GM19351 (cell line): ENCODE measurements around the gene AGT.
"Not testable (repeated sequence)": the region's sequence is repeated elsewhere in the genome, so short reads cannot be mapped to it uniquely, and the experiment has no call there.

Experiments used
- ATAC-seq: cut with Tn5 transposase; IDR thresholded peaks from one replicate; pipeline ENCODE4 v1.9.1; 2021; ENCODE audit warnings: mild to moderate bottlenecking, moderate library complexity; ENCODE audit not compliant: unreplicated experiment

AGT gene

DNA sequence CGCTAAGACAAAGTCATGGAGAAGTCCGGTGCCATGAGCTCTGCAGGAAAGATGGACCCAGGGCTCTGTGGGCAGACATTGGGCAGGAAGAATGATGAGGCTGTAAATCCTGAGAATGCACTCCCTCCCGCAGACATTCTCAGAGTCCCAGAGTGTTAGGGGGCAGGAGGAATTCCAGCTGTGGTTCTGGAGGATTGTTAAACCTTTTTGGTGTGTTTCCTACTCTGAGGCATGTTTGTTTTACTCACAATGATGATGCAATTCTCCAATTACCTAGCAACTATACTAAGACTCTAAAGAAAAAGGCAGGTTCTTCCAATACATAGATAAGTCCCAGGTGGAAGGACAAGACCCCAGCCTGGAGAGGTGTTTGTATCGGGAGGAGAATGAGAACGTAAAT lies 30.5 kb upstream of the AGT start:
- ATAC-seq: no peak

DNA sequence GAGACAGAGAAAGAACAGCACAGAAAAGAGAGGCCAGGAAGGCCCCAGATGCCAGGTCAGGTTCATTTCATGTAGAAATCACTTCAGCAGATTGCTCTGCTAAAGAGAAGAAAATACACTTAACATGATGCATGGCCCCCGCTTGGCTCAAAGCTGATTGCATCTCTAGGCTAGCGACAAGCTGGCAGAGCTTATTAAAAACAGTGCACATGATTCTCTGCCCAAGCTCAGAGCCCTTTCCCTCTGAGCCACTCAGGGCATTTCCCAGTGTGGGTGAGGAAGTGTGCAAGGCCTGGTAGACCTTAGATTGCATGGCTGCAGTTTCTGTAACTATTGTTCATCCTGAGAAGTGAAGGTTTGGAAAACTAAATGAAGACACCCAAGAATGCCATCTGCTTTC lies 30.0 kb upstream of the AGT start:
- ATAC-seq: no peak

DNA sequence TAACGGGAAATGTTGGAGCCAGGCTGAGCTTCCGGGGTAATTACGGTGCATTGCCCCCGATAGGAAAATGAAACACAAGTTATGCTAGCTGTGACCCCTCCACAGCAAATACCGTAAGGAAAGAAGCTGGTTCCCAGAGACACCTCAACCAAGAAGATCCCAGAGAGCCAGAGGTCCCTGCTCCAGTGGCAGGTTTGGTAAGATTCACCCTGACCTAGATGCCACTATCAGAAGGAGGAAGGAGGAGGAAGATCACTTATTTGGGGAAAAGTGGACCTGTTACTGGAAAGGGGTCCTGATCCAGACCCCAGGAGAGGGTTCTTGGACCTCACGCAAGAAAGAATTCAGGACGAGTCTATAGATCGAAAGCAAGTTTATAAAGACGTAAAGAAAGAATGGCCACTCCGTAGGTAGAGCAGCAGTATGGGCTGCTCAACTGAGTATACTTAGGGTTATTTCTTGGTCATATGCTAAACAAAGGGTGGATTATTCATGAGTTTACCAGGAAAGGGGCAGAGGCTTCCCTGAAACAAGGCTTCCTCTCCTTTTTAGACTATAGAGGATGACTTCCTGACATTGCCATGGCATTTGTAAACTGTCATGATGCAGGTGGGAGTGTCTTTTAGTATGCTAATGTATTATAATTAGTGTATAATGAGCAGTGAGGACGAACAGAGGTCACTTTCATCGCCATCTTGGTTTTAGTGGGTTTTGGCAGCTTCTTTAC lies 25.8 kb upstream of the AGT start:
- no peak for ATAC-seq

DNA sequence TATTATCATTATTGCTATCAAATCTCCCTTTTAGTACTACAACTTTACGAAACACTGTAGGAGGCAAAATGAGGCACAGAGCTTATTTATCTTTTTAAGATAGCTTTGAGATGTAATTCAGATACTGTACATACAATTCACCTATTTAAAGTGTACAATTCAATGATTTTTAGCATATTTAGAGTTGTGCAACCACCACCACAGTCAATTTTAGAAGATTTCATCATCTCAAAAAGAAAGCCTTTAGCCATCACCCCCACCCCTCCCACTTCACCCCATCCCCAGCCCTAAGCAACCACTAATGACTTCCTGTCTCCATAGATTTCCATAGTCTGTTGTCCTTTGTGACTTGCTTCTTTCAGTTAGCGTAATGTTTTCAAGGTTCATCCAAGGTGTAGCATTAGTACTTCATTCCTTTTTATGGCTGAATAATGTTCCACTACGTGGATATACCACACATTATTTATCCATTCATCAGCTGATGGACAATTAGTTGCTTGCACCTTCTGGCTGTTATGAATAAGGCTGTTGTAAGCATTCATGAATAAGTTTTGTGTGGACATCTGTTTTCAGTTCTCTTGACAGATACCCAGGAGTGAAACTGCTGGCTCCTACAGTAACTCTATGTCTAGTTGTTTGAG lies 23.8 kb upstream of the AGT start:
- ATAC-seq: no peak

DNA sequence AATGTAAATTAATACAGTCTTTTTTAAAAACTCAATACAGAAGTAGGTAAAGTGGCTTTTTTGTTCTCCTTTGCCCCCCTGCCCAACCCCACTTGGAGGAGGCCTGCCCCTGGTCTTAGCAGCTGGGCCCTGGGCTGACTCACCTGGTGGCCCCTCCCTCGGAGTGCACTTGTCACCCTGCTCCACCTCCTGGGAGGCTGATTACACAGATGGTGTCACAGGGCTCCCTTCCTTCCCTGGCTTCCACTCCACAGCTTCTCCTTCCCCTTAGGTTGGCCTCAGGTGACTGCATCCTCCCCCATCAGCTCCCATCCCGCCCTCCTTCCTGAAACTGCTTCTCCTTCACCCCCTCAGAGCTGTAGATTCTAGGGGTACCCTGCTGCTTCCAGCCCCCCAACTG lies 21.5 kb upstream of the AGT start:
- no peak for ATAC-seq

DNA sequence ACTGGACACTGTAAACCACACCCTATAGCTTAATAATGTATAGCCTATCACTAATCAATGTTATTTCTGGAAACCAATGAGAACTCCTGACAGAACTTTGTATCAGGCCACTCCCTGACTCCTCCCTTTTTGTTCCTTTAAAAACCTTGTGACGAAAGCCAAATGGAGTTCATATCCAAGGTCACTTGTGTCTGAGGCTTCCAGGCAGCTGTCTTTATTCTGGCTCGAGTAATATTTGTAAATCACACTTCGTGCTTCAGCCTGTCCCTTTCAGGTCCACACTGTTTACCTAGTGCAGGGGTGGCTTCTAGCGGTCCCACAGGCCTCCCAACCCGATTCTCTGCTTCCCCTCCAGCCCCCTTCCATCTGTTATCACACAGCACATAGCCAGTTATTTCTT lies 17.1 kb upstream of the AGT start:
- no peak for ATAC-seq

DNA sequence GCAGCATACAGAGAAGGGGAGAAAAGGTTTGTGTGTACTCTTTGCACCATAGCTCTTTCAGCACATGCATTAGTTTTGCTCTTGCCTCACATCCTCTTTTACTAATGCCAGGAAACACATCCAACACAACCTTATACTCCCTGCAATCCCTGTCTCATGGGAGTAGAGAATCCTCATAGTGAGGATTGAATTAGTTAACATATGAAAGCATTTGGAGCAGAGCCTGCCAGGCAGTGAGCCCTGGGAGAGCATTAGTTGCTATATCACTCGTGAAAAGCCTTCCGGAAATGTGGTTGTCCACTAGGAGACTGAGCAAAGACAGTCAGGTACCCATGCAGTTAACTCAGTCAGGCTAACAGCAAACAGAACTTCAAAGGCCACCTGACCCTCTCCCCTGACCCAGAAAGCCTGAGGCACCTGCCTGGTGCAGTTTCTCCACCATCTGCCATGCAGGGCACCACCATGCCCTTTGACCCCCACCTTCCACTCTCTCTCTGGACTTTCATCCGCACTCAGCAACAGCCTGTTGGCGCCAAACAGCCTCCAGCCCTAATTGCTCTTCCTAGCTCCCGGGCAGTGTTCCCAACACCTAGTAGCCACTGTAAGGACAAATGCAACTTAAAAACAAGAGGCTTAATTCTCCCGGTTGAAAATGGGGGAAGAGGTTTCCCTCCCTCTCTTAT lies 14.9 kb upstream of the AGT start:
- no peak for ATAC-seq

DNA sequence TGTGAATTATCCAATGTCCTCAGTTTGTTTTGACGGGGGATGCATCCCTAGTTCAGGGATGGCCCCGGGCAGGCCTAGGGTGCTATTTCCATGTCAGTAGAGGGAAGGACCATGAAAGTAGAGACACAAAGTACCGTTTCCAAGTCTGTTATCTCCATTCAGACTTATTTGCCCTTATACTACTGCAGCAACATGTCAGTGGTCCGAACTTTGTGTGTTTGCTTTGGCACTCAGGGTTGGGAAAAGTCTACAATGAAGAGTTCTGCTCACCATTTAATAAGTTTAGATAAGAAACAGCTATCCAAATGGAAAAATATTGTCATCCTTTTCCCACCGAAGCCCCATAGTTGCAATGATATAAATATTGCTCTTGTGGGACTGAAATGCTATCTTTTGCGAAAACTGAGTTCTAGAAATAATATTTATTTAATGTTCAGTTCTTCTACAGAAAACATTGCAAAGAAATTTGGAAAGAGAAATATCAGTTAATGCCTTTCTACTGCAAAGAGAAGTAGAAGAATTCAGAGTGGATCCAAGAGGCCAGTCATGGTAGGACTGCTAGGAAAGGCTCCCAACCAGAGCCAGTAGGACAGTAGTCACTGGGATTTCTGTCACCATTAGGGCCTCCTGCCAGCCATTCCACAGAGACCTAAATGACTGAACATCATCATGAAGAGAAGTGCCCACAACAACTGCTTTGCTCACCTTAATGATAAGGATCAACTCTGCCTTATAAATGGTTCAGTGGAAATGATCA lies 11.5 kb upstream of the AGT start:
- ATAC-seq: no peak

DNA sequence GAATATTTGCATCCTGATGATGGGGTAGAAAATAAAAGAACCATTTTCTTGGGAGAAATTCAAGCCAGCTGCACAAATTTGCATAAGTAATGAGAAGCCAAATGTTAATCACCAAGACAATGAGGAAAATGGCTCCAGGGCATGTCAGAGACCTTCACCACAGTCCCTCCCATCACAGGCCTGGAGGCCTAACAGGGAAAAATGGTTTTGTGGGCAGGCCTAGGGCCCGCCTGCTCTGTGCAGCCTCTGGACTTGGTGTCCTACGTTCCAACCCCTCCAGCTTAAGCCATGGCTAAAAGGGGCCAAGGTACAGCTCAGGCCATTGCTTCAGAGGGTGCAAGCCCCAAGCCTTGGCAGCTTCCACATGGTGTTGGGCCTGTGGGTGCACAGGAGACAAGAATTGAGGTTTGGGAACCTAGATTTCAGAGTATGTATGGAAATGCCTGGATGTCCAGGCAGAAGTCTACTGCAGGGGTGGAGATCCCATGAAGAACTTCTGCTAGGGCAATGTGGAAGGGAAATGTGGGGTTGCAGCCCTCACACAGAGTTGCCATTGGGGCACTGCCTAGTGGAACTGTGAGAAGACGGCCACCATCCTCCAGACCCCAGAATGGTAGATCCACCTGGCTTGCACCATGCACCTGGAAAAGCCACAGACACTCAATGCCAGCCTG lies 8.1 kb upstream of the AGT start:
- ATAC-seq: not testable (repeated sequence)

DNA sequence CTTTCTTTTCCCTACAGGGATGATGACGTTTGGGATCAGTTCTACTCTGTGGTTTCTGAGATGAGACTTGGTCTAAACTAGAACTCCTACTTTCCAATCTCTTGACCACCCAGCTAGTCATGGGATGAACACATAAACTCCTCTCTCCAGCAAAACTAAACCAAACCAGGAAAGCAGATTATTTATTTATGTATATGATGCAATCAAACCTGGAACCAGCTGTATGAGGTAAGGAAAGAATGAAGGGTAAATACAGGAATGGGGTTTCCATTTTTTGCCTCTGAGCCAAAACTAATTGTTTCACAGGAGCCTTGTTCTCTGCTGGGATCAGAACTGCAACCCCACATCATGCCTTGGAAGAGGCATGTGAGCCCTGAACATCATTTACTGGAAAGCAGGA lies 3.3 kb upstream of the AGT start:
- ATAC-seq: no peak

DNA sequence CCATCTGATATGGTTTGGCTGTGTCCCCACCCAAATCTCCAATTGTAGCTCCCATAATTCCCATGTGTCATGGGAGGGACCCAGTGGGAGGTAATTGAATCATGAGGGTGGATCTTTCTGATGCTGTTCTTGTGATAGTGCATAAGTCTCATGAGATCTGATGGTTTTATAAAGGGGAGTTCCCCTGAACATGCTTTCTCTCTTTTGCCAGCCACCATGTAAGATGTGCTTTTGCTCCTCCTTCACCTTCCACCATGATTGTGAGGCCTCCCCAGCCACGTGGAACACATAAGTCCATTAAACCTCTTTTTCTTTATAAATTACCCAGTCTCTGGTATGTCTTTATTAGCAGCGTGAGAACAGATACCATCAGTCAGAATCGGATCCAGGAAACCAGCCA lies 2.5 kb upstream of the AGT start:
- ATAC-seq: not testable (repeated sequence)

DNA sequence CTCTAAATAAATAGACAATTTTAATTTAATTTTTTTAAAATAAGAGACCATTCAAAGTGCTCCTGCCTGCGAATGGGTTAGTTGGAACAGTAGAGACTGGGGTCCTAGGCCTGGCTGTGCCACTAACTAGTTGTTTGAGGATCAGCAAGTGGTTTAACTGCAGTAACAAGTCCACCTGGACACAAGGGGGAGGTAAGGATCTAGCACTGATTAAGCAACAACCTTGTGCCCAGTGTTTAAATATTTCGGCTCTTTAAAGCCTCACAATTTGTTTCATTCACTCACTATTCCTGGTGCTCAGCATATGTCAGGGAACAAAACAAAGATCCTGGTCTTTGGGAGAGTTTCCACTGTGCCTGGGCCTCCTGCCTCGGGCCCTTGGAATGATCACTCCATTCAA lies 1.6 kb upstream of the AGT start:
- no peak for ATAC-seq

DNA sequence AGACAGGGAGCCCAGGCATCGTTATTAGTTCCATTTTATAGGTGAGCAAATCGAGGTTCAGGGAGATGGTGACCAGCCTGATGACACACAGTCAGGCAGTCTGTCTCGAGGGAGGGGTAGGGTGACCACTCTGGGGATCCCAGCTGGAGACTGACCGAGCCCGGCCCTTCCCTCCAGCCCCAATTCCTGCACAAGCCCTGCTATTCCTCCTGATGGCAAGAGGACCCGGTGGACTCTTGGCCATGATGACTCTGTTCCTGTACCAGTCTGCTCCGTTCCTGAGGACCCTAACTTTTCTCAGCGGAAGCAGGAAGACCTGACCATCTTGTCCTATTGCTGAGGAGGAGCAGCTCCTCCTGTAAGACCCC lies 391 bp downstream of the AGT start:
- ATAC-seq: no peak

DNA sequence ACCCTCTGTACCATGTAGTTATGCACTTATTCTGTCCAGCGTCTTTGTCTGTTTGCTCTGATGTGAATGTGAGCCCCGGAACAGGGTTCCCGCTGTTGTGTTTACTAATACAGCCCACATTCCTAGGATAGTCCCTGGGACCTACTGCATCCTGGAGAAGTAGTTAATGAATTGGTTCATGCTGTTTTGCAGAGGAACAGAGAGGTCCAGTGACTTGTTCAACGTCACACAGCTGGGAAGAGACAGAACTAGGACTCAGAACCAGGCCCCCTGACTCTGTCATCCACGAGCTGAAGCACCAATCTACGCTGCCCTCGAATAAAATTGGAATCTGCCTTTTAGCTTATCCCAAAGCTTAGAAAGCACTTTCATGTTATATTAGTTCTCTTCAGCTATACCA lies 784 bp downstream of the AGT start:
- ATAC-seq: no peak

DNA sequence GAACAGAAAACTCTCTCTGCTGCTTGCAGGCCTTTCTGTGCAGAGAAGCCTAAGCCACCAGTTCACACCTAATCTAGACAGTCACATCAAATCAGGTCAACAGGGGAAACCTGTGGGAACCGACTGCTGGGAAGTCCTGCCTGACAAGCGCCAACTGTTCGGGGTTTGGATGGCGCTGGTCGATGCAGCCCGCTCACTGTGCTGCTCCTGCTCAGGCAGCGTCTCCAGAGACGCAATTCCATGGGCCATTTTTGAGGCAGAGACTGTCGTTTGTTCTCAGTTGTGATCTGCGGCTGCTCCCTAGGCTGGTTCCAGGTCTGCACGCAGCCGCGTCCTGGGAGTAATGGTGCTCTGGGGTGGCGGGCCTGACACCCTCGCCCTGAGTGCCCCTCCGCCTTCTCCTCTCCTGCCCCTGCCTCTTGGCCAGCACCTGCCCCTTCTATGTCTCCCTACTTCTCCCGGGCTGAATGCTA lies 1.4 kb downstream of the AGT start:
- no peak for ATAC-seq

DNA sequence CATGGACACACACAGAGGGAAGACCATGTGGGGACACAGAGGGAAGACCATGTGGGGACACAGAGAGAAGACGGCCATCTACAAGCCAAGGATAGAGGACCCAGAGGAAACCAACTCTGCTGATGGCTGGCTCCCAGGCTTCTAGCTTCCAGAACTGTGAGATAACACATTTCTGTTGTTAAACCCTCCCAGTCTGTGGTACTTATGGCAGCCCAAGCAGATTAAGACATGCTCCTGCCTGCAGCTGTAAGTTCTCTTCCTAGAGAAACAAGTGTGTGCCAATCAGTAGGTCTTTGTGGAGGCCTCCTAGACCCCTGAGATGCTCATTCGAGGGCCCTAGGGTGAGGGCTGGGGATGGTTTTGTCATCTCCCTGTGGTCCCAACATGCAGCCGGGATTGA lies 2.7 kb downstream of the AGT start:
- no peak for ATAC-seq

DNA sequence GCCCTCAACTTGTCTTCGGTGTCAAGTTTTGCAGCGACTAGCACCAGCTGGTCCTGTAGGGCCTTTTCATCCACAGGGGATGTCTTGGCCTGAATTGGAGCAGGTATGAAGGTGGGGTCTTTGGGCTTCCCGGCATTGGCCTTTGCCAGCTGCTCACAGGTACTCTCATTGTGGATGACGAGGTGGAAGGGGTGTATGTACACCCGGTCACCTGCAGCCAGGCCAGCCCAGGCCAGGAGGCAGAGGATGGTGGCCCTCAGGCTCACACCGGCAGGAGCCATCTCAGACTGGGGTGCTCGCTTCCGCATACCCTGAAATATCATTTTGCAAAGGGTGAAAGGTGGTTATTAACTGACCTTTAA lies 3.4 kb downstream of the AGT start:
- no peak for ATAC-seq

DNA sequence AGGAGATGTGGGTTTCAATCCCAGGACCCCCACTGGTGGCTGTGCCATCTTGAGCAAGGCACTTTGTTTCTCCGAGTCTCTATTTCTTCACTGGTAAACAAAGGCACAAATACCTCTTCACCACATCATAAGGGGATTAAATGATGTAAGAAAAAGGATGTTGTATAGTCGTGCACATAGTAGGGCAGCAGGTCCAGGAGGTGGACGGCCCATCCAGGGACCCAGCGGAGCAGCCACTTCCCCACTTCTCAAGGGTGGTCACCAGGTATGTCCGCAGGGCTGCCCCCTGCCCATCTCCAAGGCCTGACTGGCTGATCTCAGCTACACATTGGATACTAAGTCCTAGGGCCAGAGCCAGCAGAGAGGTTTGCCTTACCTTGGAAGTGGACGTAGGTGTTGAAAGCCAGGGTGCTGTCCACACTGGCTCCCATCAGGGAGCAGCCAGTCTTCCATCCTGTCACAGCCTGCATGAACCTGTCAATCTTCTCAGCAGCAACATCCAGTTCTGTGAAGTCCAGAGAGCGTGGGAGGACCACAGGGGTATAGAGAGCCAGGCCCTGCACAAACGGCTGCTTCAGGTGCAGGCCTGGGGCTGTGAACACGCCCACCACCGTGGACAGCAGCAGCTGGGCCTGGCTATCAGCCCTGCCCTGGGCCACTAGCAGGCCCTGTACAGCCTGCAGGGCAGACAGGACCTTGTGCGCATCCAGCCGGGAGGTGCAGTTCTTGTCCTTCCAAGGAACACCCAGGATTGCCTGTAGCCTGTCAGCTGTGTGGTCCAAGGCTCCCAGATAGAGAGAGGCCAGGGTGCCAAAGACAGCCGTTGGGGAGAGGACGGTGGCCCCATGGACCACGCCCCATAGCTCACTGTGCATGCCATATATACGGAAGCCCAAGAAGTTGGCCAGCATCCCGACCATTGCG lies 4.0 kb downstream of the AGT start:
- no peak for ATAC-seq

DNA sequence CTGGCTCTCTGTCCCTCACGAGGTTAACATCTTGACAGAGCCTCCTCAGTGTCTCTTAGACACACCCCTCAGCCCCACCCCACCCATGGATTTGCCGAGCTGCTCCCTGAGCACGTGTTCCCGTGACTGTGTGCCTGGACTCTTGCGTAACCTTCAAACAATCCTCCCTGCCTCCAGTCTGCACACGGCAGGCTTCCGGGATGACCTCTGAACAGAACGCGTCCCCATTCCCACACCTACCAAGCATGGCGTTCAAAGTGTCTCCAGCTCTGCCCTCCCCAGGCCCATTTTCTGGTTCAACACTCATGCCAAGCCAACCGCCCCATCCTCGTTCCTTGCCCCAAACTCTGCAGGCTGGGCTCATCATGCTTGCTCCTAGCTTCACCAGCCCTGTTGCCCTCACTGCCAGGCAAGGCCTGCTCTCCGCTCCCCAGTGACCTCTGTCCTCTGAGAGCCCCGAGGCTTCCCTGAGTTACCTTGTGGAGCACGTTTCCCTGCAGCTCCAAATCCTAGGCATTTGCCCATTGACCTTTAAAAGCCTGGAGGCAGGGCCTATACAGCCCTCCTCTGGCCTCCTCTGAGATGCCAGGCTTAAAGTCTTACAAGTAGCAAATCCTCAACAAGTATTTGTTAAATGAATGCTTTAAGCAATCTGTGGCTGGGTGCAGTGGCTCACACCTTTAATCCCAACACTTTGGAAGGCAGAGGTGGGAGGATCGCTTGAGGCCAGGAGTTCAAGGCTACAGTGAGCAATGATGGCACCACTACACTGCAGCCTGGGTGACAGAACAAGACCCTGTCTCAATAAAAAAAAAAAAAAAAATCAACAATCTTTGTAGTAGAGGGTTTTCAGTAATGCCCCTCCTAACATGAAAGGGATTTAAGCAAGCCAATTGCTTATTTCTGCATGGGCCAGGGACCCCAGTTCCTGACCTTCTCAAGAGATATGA lies 5.0 kb downstream of the AGT start:
- no peak for ATAC-seq
